Lower leg skin (tissue), 3 donors: ENCODE data around the gene ITGA11.

Experiments used
- CTCF ChIP-seq, 3 donors: fragments of 450-650 bp; IDR thresholded peaks; one replicate each; pipeline ENCODE4 v1.5.1; 2016; ENCODE audit warnings: antibody characterized with exemption in 3 of 3, mild to moderate bottlenecking in 3 of 3, moderate library complexity in 2 of 3
- POLR2A ChIP-seq, 2 donors: fragments of 450-650 bp; IDR thresholded peaks; one replicate each; pipeline ENCODE4 v1.6.1; 2016 to 2017; ENCODE audit warnings: antibody characterized with exemption in 2 of 2, mild to moderate bottlenecking in 1 of 2, moderate library complexity in 1 of 2

- TF ChIP-seq CTCF (IDR thresholded peaks at IDR 0.05) (no peak), POLR2A (IDR thresholded peaks at IDR 0.05) (no peak)
Observed at GRCh38 chr15:68278345-68278594, 153.7 kb downstream of the ITGA11 start.
